Epithelial cell of prostate (primary cell): ENCODE results near the gene PLCH2.
A peak's percentile ranks its signal among the peaks of the same experiment; 100 is the strongest.

Experiments used
- DNase-seq: peaks from one replicate; pipeline ENCODE4 v3.0.0-alpha.2; 2011; ENCODE audit warnings: low read depth, low spot score
- H3K27ac ChIP-seq: fragments of 450-650 bp; 2 replicates; pipeline ENCODE4 v1.5.1; 2017; ENCODE audit warnings: mild to moderate bottlenecking

PLCH2 gene

GRCh38 chr1:2507744-2508155 is 31.7 kb downstream of the PLCH2 start:
- DNase-seq = no peak

GRCh38 chr1:2508180-2508579 is 32.1 kb downstream of the PLCH2 start:
- no peak for DNase-seq
- H3K27ac ChIP-seq = no peak overlapping the region

More at GRCh38 chr1:2507744-2508155, 31.7 kb downstream of the PLCH2 start:
- H3K27ac ChIP-seq = no peak overlapping the region

GRCh38 chr1:2508751-2509150 is 32.7 kb downstream of the PLCH2 start:
- no peak overlapping the region for H3K27ac ChIP-seq

GRCh38 chr1:2509589-2509988 is 33.5 kb downstream of the PLCH2 start:
- no peak overlapping the region for H3K27ac ChIP-seq
- no peak for DNase-seq

More at GRCh38 chr1:2508751-2509150, 32.7 kb downstream of the PLCH2 start:
- no peak for DNase-seq

- DNase-seq = no peak
- no peak overlapping the region for H3K27ac ChIP-seq
Observed at GRCh38 chr1:2510366-2511155, 34.5 kb downstream of the PLCH2 start.

- H3K27ac ChIP-seq = no peak overlapping the region
Observed at GRCh38 chr1:2512862-2513421, 36.9 kb downstream of the PLCH2 start.

GRCh38 chr1:2513939-2514652 is 38.0 kb downstream of the PLCH2 start:
- no peak overlapping the region for H3K27ac ChIP-seq
- DNase-seq = no peak

More at GRCh38 chr1:2512862-2513421, 36.9 kb downstream of the PLCH2 start:
- DNase-seq = no peak

- H3K27ac ChIP-seq = no peak overlapping the region
- no peak for DNase-seq
Observed at GRCh38 chr1:2514863-2515762, 39.0 kb downstream of the PLCH2 start.

GRCh38 chr1:2515763-2516080 is 39.6 kb downstream of the PLCH2 start:
- H3K27ac ChIP-seq = no peak overlapping the region
- DNase-seq = no peak

- no peak for DNase-seq
Observed at GRCh38 chr1:2516124-2516523, 40.0 kb downstream of the PLCH2 start.

GRCh38 chr1:2516946-2517345 is 40.9 kb downstream of the PLCH2 start:
- no peak for DNase-seq
- H3K27ac ChIP-seq = no peak overlapping the region

More at GRCh38 chr1:2516124-2516523, 40.0 kb downstream of the PLCH2 start:
- H3K27ac ChIP-seq = no peak overlapping the region

- H3K27ac ChIP-seq = no peak overlapping the region
- DNase-seq = no peak
Observed at GRCh38 chr1:2517966-2518365, 41.9 kb downstream of the PLCH2 start.

- H3K27ac ChIP-seq = no peak overlapping the region
- no peak for DNase-seq
Observed at GRCh38 chr1:2518528-2518927, 42.4 kb downstream of the PLCH2 start.

- no peak for DNase-seq
Observed at GRCh38 chr1:2519029-2519685, 43.1 kb downstream of the PLCH2 start.

GRCh38 chr1:2519729-2520128 is 43.6 kb downstream of the PLCH2 start:
- DNase-seq = no peak

More at GRCh38 chr1:2519029-2519685, 43.1 kb downstream of the PLCH2 start:
- no peak overlapping the region for H3K27ac ChIP-seq

GRCh38 chr1:2520206-2520605 is 44.1 kb downstream of the PLCH2 start:
- DNase-seq = no peak
- no peak overlapping the region for H3K27ac ChIP-seq

More at GRCh38 chr1:2519729-2520128, 43.6 kb downstream of the PLCH2 start:
- no peak overlapping the region for H3K27ac ChIP-seq

GRCh38 chr1:2520806-2521205 is 44.7 kb downstream of the PLCH2 start:
- no peak for DNase-seq
- no peak overlapping the region for H3K27ac ChIP-seq

GRCh38 chr1:2522230-2522629 is 46.1 kb downstream of the PLCH2 start:
- DNase-seq = no peak
- H3K27ac ChIP-seq = no peak overlapping the region

- peak; percentile 14 for DNase-seq
- peak overlapping the region; percentile 84 for H3K27ac ChIP-seq
Observed at GRCh38 chr1:2523191-2523890, 47.3 kb downstream of the PLCH2 start.
